22Rv1 (cell line): ENCODE data around the gene PCYOX1L.

Experiments
- CTCF ChIP-seq: fragments of 450-650 bp; IDR thresholded peaks from 2 replicates; pipeline ENCODE4 v1.5.1; 2017; ENCODE audit warnings: mild to moderate bottlenecking
- ZFX ChIP-seq: fragments of 450-650 bp; IDR thresholded peaks from 2 replicates; pipeline ENCODE4 v1.6.1; 2017; ENCODE audit warnings: antibody characterized with exemption, borderline replicate concordance

- TF ChIP-seq CTCF (no peak), ZFX (no peak)
Measured at GRCh38 chr5:149366169-149366729, 8.4 kb downstream of the PCYOX1L start.
